HCT116 (cell line): Measurements from ENCODE around the gene TMEM164. TPM values are rescaled to one million over a fixed set of nuclear protein-coding genes. Genes with fewer than 3 reads are reported as not detected.

Experiments
- ATAC-seq: fragments of 200-7000 bp; cut with Tn5 transposase; 2 replicates; pipeline ENCODE4 v1.9.1; 2020; ENCODE audit warnings: mild to moderate bottlenecking, moderate library complexity
- BruUV-seq: library from RNA; stranded (reverse); fragments of 400-500 nt; replicated peaks from 2 replicates; lab custom pipeline; 2021; lab: Mats Ljungman, UMichigan
- CTCF ChIA-PET: fragments of 300-600 bp; sonication (Branson Sonifier 250); formaldehyde crosslinking; loops from one replicate; lab custom pipeline; 2021; ENCODE audit warnings: antibody characterized with exemption; lab: Charles Lee
- POLR2A ChIA-PET: fragments of 300-600, 350-600 bp; sonication (Branson Sonifier 250); formaldehyde crosslinking; loops from one replicate; lab custom pipeline; 2021; ENCODE audit warnings: antibody characterized with exemption; lab: Charles Lee
- RAD21 ChIA-PET, 2 experiments: fragments of 300-600 bp; sonication (Branson Sonifier 250); formaldehyde crosslinking; loops; one replicate each; lab custom pipeline; 2023; ENCODE audit warnings: low total read pairs in 2 of 2; ENCODE audit not compliant: uncharacterized antibody in 2 of 2, unreplicated experiment in 2 of 2, low non-redundant PET in 1 of 2; lab: Charles Lee
- DNase-seq: peaks from one replicate; pipeline ENCODE4 v3.0.0-alpha.2; 2010; ENCODE audit warnings: low read depth, low spot score
- H2AFZ ChIP-seq: fragments of 200-600 bp; shearing (Covaris generic), sonication (generic); 2 replicates; pipeline ENCODE4 v1.6.1; 2017; ENCODE audit warnings: low read depth, mixed run types, mixed read lengths, antibody characterized with exemption, low read length; ENCODE audit not compliant: poor library complexity, severe bottlenecking
- H3K27ac ChIP-seq: 2 replicates; pipeline ENCODE4 v1.5.1; 2012; ENCODE audit warnings: low read depth, low read length
- H3K27me3 ChIP-seq: fragments of 200-600 bp; sonication (generic); 2 replicates; pipeline ENCODE4 v1.6.1; 2016; ENCODE audit warnings: mixed run types, low read length, mixed read lengths; ENCODE audit not compliant: insufficient read depth
- H3K36me3 ChIP-seq, 2 experiments: fragments of 200-500 bp in 1 of 2; fragments of 200-600 bp in 1 of 2; sonication (Bioruptor generic) in 1 of 2; sonication (generic) in 1 of 2; 2 replicates each; pipeline versions ENCODE4 v1.5.1 to v1.6.1; 2014 to 2016; ENCODE audit warnings: low read length in 2 of 2, inconsistent platforms in 1 of 2, mixed read lengths in 1 of 2, mixed run types in 1 of 2; ENCODE audit not compliant: insufficient read depth in 2 of 2, control insufficient read depth in 1 of 2
- H3K4me1 ChIP-seq, 2 experiments: fragments of 200-600 bp in 1 of 2; sonication (generic) in 1 of 2; 2 replicates each; pipeline versions ENCODE4 v1.5.1 to v1.6.1; 2012 to 2017; ENCODE audit warnings: low read length in 2 of 2, inconsistent platforms in 1 of 2, mild to moderate bottlenecking in 1 of 2, mixed read lengths in 1 of 2, mixed run types in 1 of 2, moderate library complexity in 1 of 2; ENCODE audit not compliant: insufficient read depth in 2 of 2, control insufficient read depth in 1 of 2
- H3K4me2 ChIP-seq: fragments of 200-600 bp; sonication (generic); 2 replicates; pipeline ENCODE4 v1.6.1; 2017; ENCODE audit warnings: mixed run types, low read length, mixed read lengths
- H3K4me3 ChIP-seq, 2 experiments: fragments of 200-600 bp in 1 of 2; sonication (generic) in 1 of 2; replicated peaks in 1 of 2; 2 replicates each; pipeline ENCODE4 v1.5.1; 2011 to 2016; ENCODE audit warnings: low read length in 2 of 2, control low read depth in 1 of 2, low read depth in 1 of 2, mild to moderate bottlenecking in 1 of 2, mixed read lengths in 1 of 2, mixed run types in 1 of 2
- H3K79me2 ChIP-seq: fragments of 200-600 bp; sonication (generic); 2 replicates; pipeline ENCODE4 v1.6.1; 2017; ENCODE audit warnings: mild to moderate bottlenecking, mixed run types, low read length, moderate library complexity, mixed read lengths; ENCODE audit not compliant: insufficient read depth
- H3K9ac ChIP-seq: fragments of 200-600 bp; sonication (generic); 2 replicates; pipeline ENCODE4 v1.6.1; 2016; ENCODE audit warnings: low read length, mixed read lengths
- H3K9me2 ChIP-seq: fragments of 200-600 bp; sonication (generic), shearing (Covaris generic); 2 replicates; pipeline ENCODE4 v1.6.1; 2017; ENCODE audit warnings: mixed run types, mild to moderate bottlenecking, moderate library complexity; ENCODE audit not compliant: insufficient read depth
- H3K9me3 ChIP-seq, 2 experiments: fragments of 200-500 bp in 1 of 2; fragments of 200-600 bp in 1 of 2; sonication (Bioruptor generic) in 1 of 2; sonication (generic) in 1 of 2; 2 replicates each; pipeline ENCODE4 v1.6.1; 2014 to 2017; ENCODE audit warnings: low read length in 2 of 2, mixed read lengths in 2 of 2, inconsistent platforms in 1 of 2, low read depth in 1 of 2, mild to moderate bottlenecking in 1 of 2, mixed run types in 1 of 2, moderate library complexity in 1 of 2; ENCODE audit not compliant: control insufficient read depth in 1 of 2, insufficient read depth in 1 of 2
- H4K20me1 ChIP-seq: fragments of 200-600 bp; sonication (generic), shearing (Covaris generic); 2 replicates; pipeline ENCODE4 v1.6.1; 2017; ENCODE audit warnings: mixed run types, mild to moderate bottlenecking, moderate library complexity; ENCODE audit not compliant: insufficient read depth
- CBX3 ChIP-seq: IDR thresholded peaks from 2 replicates; pipeline ENCODE4 v1.6.1; 2012; ENCODE audit warnings: low read depth
- CEBPB ChIP-seq: IDR thresholded peaks from 2 replicates; pipeline ENCODE4 v1.6.1; 2012; ENCODE audit warnings: low read depth
- ELF1 ChIP-seq: IDR thresholded peaks from 2 replicates; pipeline ENCODE4 v1.6.1; 2012; ENCODE audit warnings: low read depth, borderline replicate concordance
- EZH2 ChIP-seq: fragments of 200-600 bp; sonication (generic); IDR thresholded peaks from 2 replicates; pipeline ENCODE4 v1.6.1; 2017; ENCODE audit warnings: antibody characterized with exemption, mixed run types
- JUND ChIP-seq: IDR thresholded peaks from 2 replicates; pipeline ENCODE4 v1.6.1; 2012
- SP1 ChIP-seq: IDR thresholded peaks from 2 replicates; pipeline ENCODE4 v1.6.1; 2012; ENCODE audit warnings: low read depth
- SRF ChIP-seq: IDR thresholded peaks from 2 replicates; pipeline ENCODE4 v1.6.1; 2012; ENCODE audit warnings: low read depth
- TCF7L2 ChIP-seq: IDR thresholded peaks from 2 replicates; pipeline ENCODE4 v1.7.0; 2011; ENCODE audit warnings: borderline replicate concordance, inconsistent platforms; ENCODE audit not compliant: insufficient read depth, insufficient read length; ENCODE audit errors: extremely low read depth
- YY1 ChIP-seq: IDR thresholded peaks from 2 replicates; pipeline ENCODE4 v1.6.1; 2011; ENCODE audit warnings: low read length, low read depth, moderate library complexity, mild to moderate bottlenecking; ENCODE audit not compliant: insufficient replicate concordance; ENCODE audit errors: extremely low read depth
- intact Hi-C: fragments of 100-400 bp; cut with micrococcal nuclease; formaldehyde crosslinking; loops from 2 replicates; pipeline ENCODE4 v1.10.0; 2022
- total RNA-seq: library from RNA; stranded (reverse); gene quantifications from one replicate; pipeline ENCODE4 v1.2.1, GENCODE V29; 2021; ENCODE audit not compliant: unreplicated experiment
- TF ChIP-seq, protein P1 (sequence below): IDR thresholded peaks from 2 replicates; pipeline ENCODE4 v1.6.1; 2012
- TF ChIP-seq, protein P2 (sequence below), 3 experiments: fragments of 200-600 bp in 1 of 3; sonication (generic) in 1 of 3; IDR thresholded peaks in 2 of 3; conservative IDR thresholded peaks in 1 of 3; 2 replicates each; pipeline ENCODE4 v1.5.1; 2012 to 2017; ENCODE audit warnings: low read depth in 2 of 3, low read length in 2 of 3, antibody characterized with exemption in 1 of 3, borderline replicate concordance in 1 of 3, control low read depth in 1 of 3, mild to moderate bottlenecking in 1 of 3, mixed read lengths in 1 of 3, mixed run types in 1 of 3, moderate library complexity in 1 of 3; ENCODE audit not compliant: insufficient read depth in 1 of 3
- TF ChIP-seq, protein P3 (sequence below): IDR thresholded peaks from 2 replicates; pipeline ENCODE4 v1.6.1; 2012; ENCODE audit warnings: low read depth

TMEM164 gene
- total RNA-seq, 1 experiment from 2014 or later = 18.7 TPM

- H3K9me3 ChIP-seq = no peaks in the 10 kb centered on the region
- H3K36me3 ChIP-seq = no peaks in the 10 kb centered on the region
- BruUV-seq = no TSS peak
- RAD21 ChIA-PET = no interaction called here
- no peak overlapping the region for H2AFZ ChIP-seq
- no peaks in the 10 kb centered on the region for H3K27me3 ChIP-seq
- H4K20me1 ChIP-seq = no peaks in the 10 kb centered on the region
- no peak overlapping the region for H3K27ac ChIP-seq
- no peak overlapping the region for H3K4me2 ChIP-seq
- H3K79me2 ChIP-seq = no peaks in the 10 kb centered on the region
- POLR2A ChIA-PET = no interaction called here
- no peaks in the 10 kb centered on the region for H3K9me2 ChIP-seq
- CTCF ChIA-PET = no interaction called here
- no peaks in the 10 kb centered on the region for H3K4me1 ChIP-seq
- DNase-seq (no peak), ATAC-seq (no peak)
- intact Hi-C loops = no loop called here
- H3K9ac ChIP-seq = no peak overlapping the region
- no peak overlapping the region for H3K4me3 ChIP-seq
- TF ChIP-seq JUND = no peak
- TF ChIP-seq EZH2 = no peak
- no peak for TF ChIP-seq CBX3
These were observed 44.6 kb upstream of the TMEM164 start for GRCh38 chrX:109958266-109958665.

DNA sequence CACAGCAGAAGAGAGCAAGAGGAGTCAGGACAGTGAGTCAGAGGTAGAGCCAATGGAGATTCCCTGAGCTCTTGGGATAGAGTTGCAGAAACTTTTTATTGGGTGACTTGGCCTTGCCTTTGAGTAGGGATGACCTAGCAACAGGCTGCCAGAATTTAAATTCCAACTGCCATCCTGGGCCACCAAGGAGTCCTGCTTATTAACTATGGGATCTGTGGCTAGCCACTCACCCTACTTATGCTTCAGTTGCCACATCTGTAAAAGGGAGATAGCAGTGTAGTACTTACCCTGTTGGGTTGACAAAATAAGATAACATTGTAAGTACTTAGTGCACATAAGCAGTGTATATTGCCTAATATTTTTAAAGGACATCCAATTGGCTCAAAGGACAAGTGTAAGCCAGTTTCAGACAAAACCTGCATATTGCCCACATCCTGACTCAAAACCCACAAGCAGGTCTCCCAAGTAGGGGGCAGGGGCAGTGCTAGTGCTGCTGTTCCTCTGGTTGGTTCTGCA, 43.5 kb upstream of the TMEM164 start:
- POLR2A ChIA-PET = no interaction called here
- H3K27me3 ChIP-seq = no peaks in the 10 kb centered on the region
- no peak for TF ChIP-seq CBX3
- TF ChIP-seq, protein P1, sequence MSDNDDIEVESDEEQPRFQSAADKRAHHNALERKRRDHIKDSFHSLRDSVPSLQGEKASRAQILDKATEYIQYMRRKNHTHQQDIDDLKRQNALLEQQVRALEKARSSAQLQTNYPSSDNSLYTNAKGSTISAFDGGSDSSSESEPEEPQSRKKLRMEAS = no peak
- no peak for TF ChIP-seq CEBPB
- no peak for TF ChIP-seq TCF7L2
- no peak for TF ChIP-seq SP1
- TF ChIP-seq, protein P2, sequence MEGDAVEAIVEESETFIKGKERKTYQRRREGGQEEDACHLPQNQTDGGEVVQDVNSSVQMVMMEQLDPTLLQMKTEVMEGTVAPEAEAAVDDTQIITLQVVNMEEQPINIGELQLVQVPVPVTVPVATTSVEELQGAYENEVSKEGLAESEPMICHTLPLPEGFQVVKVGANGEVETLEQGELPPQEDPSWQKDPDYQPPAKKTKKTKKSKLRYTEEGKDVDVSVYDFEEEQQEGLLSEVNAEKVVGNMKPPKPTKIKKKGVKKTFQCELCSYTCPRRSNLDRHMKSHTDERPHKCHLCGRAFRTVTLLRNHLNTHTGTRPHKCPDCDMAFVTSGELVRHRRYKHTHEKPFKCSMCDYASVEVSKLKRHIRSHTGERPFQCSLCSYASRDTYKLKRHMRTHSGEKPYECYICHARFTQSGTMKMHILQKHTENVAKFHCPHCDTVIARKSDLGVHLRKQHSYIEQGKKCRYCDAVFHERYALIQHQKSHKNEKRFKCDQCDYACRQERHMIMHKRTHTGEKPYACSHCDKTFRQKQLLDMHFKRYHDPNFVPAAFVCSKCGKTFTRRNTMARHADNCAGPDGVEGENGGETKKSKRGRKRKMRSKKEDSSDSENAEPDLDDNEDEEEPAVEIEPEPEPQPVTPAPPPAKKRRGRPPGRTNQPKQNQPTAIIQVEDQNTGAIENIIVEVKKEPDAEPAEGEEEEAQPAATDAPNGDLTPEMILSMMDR (IDR thresholded peaks at IDR 0.05 in 2 of 3, conservative IDR thresholded peaks at IDR 0.05 in 1 of 3; ENCODE audit: borderline replicate concordance in 1 of 3, insufficient read depth in 1 of 3, low read depth in 2 of 3, low read length in 2 of 3) = no peak
- TF ChIP-seq SRF = no peak
- TF ChIP-seq ELF1 = no peak
- TF ChIP-seq, protein P3, sequence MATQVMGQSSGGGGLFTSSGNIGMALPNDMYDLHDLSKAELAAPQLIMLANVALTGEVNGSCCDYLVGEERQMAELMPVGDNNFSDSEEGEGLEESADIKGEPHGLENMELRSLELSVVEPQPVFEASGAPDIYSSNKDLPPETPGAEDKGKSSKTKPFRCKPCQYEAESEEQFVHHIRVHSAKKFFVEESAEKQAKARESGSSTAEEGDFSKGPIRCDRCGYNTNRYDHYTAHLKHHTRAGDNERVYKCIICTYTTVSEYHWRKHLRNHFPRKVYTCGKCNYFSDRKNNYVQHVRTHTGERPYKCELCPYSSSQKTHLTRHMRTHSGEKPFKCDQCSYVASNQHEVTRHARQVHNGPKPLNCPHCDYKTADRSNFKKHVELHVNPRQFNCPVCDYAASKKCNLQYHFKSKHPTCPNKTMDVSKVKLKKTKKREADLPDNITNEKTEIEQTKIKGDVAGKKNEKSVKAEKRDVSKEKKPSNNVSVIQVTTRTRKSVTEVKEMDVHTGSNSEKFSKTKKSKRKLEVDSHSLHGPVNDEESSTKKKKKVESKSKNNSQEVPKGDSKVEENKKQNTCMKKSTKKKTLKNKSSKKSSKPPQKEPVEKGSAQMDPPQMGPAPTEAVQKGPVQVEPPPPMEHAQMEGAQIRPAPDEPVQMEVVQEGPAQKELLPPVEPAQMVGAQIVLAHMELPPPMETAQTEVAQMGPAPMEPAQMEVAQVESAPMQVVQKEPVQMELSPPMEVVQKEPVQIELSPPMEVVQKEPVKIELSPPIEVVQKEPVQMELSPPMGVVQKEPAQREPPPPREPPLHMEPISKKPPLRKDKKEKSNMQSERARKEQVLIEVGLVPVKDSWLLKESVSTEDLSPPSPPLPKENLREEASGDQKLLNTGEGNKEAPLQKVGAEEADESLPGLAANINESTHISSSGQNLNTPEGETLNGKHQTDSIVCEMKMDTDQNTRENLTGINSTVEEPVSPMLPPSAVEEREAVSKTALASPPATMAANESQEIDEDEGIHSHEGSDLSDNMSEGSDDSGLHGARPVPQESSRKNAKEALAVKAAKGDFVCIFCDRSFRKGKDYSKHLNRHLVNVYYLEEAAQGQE = no peak
- no peak for TF ChIP-seq YY1

More for the DNA sequence above, 43.5 kb upstream of the TMEM164 start:
- Histone ChIP-seq H3K4me3 (no peak overlapping the region), H3K27ac (no peak overlapping the region), H3K4me2 (no peak overlapping the region), H4K20me1 (no peaks in the 10 kb centered on the region), H3K79me2 (no peaks in the 10 kb centered on the region), H3K9me3 (no peaks in the 10 kb centered on the region), H3K9me2 (no peaks in the 10 kb centered on the region), H3K9ac (no peak overlapping the region), H2AFZ (no peak overlapping the region), H3K4me1 (no peaks in the 10 kb centered on the region), H3K36me3 (no peaks in the 10 kb centered on the region)
- ChIA-PET CTCF (no interaction called here), RAD21 (no interaction called here)
- no peak for DNase-seq
- no peak for ATAC-seq
- intact Hi-C loops = no loop called here
- no TSS peak for BruUV-seq
